ENCODE measurements around the gene FUNDC1.
"Not testable (repeated sequence)": the region's sequence is repeated elsewhere in the genome, so short reads cannot be mapped to it uniquely, and the experiment has no call there.

The FUNDC1 gene, protein sequence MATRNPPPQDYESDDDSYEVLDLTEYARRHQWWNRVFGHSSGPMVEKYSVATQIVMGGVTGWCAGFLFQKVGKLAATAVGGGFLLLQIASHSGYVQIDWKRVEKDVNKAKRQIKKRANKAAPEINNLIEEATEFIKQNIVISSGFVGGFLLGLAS

DNA sequence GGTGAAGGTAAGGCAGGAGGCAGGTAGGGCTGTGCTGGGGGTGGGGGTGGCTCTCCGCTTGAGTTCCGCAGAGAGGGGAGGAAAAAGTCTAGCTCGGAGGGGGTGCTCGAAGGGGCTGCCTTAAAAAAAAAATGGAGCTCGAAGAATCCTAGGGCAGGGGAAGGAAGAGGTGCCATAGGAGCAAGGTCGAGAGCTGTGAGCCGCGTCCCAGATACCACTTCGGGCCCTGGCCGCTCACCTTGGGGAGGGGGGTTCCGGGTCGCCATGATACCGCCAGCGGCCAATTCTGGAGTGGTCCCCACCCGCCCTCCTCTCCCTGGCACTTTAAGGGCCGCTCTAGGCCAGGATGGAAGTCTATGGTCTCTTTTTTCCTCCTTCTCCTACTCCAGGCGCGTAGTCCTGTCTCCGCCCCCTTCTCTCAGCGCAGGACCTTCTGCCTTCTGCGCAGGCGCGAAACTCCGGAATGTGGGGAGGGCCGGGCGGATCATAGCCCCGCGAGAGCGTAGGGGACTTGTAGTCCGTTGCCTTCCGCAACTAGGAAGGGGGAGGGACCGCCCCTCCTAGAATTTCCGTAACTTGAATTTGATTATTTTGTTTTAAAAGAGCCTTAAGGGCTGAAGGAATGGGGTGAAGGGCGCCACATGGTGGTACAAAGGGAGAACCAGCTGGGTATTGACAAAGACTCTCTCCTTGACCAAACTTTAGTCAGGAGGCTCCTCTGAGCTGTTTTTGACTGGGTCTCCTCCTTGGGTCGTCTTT, at the start of gene FUNDC1:
Gene FUNDC1 (minus strand): TSS at position 293 of the 759 bp plus-strand sequence. CDS start 27 bp downstream, at position 266.
- DNase-seq = peak; percentile 91

- no peak for DNase-seq
Measured at GRCh38 chrX:44585866-44586265, 43.2 kb upstream of the FUNDC1 start.

GRCh38 chrX:44580466-44580865, 37.8 kb upstream of the FUNDC1 start:
- no peak for DNase-seq

- no peak for DNase-seq
Measured at GRCh38 chrX:44572340-44572938, 29.8 kb upstream of the FUNDC1 start.

- no peak for DNase-seq
Measured at GRCh38 chrX:44570522-44570921, 27.9 kb upstream of the FUNDC1 start.

DNA sequence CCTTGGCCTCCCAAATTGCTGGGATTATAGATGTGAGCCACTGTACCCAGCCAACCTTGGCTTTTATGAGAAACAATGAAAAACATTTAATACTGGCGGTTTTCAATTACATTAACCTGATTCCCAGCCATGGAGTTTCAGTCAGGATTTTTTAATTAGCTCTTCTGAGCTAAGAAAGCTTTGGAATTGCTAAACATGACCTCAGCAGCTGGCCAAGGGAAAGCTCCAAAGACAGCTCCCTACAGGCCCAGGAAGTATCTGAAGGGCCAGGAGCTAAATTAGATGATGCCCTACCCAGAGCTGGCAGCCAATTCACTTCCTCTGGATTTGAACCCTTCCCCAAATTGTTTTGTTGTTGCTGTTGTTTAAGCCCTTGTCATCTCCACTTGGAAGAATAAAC, 26.5 kb upstream of the FUNDC1 start:
- DNase-seq = no peak

DNA sequence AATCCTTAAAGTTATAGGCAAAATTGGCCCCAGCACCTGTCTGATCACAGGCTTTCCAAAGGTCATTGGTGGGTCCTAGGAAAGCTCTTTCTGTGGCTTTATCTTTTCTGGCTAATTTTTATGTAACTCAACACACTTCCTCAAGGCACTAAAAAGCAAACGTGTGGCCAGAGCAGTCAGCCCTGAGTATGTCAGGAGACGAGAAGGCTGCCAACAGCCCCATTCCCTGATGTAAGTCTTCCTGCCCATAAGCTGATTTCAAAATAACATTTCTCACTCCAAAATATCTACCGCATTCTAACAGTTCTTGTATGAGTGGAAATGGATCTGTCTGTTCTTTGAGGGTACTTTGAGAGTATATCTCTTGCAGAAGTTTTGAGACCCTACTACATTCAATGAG, 25.5 kb upstream of the FUNDC1 start:
- no peak for DNase-seq

GRCh38 chrX:44561896-44562295, 19.2 kb upstream of the FUNDC1 start:
- not testable (repeated sequence) for DNase-seq

DNA sequence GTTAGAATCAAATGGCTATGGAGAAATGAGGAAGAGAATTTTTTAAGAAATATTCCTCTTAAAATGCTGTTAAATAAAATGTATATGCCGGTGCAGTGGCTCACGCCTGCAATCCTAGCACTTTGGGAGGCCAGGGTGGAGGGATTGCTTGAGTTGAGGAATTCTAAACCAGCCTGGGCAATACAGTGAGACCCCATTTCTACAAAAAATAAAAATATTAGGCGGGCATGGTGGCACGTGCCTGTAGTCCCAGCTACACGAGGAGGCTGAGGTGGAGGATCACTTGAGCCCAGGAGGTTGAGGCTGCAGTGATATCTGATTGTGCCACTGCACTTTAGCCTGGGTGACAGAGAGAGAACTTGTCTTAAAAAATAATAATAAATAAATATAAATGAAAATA, 7.9 kb upstream of the FUNDC1 start:
- DNase-seq = no peak

DNA sequence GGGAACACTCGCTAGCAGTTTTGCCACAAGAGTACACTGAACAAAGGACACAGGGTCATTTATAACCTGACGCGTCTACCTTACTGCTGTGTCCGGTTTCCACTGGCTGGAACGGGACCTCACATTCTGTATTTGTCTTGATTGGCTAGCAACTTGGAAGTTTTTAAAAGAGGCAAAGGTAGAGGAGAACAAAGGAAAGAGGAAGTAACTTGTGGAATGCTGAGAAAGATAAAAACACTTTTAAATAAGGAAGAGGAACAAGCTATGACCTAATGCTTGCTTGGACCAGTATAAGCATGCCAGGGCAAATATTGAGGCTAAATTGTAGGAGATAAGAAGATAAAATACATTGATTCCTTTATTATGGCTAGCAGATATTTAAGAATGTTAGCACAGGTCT, 2.8 kb upstream of the FUNDC1 start:
- not testable (repeated sequence) for DNase-seq

GRCh38 chrX:44544036-44544435, 1.4 kb upstream of the FUNDC1 start:
- no peak for DNase-seq

DNA sequence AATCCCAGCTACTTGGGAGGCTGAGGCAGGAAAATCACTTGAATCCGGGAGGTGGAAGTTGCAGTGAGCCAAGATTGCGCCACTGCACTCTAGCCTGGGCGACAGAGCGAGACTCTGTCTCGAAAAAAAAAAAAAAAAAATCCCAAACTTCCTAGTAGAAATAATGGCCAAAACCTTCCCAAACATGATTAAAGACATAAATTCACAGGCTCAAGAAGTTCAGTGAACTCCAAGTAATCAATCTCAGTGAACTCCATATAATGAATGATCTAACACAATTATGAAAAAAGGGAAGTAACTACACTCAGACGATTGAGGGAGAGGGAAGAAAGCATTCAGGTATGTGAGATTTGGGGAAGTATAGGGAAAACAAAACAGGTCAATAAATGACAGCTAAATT, 6.5 kb downstream of the FUNDC1 start:
- no peak for DNase-seq

DNA sequence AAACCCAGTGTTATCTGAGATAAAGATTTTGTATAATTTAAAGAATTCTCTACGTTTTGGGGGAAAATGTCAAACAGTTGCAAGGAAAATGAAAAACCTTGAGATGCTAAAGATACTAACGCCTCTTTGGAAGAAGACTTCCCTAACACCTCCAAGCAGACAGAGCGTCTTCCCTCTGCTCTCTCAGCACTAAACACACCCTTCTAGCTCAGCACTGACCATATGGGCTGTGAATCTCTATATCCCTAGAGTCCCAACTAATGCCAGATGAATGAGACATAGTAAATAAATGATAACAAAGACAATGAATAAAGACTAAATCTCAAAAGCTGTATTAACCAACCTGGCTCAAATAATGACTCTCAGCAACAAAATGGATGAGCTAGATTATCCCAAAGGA, 13.3 kb downstream of the FUNDC1 start:
- no peak for DNase-seq

GRCh38 chrX:44514272-44514671, 28.4 kb downstream of the FUNDC1 start:
- DNase-seq = no peak

DNA sequence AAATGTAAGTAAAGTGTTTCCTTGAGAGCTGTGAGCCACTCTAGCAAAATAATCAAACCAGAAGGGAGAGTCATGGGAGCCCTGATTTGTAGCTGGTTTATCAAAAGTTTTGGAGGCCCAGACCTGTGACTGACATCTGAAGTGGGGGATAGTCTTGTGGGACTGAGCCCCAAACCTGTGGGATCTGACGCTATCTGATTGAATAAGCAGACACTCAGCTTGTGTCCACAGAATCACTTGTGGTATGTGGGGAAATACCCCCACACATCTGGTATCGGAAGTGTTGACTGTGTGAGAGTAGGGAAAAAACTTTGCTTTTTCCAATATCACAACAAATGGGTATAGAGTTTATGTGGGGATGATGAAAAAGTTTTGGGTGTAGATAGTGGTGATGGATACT, 35.4 kb downstream of the FUNDC1 start:
- DNase-seq = no peak

- DNase-seq = no peak
Measured at GRCh38 chrX:44506678-44507077, 36.0 kb downstream of the FUNDC1 start.

DNA sequence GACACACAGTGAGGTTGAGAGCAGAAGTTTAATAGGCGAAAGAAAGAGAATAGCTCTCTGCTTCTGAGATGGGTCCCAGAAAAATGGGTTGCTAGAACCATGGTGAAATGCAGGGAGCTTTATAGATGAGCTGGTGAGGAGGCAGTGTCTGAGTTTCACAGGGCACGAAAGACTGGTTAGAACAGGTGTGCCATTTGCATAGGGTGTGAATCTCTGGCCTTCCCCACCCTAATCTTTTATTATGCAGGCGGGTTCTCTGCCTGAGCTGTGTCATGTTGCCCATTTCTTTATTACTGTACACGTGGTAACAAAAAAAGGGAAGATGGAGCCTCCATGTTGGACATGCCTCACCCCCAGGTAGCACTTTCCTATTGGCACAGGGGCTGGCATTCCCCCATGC, 39.1 kb downstream of the FUNDC1 start:
- no peak for DNase-seq

- DNase-seq = no peak
Measured at GRCh38 chrX:44495091-44495490, 47.6 kb downstream of the FUNDC1 start.

- DNase-seq = no peak
Measured at GRCh38 chrX:44494357-44494756, 48.3 kb downstream of the FUNDC1 start.

DNA sequence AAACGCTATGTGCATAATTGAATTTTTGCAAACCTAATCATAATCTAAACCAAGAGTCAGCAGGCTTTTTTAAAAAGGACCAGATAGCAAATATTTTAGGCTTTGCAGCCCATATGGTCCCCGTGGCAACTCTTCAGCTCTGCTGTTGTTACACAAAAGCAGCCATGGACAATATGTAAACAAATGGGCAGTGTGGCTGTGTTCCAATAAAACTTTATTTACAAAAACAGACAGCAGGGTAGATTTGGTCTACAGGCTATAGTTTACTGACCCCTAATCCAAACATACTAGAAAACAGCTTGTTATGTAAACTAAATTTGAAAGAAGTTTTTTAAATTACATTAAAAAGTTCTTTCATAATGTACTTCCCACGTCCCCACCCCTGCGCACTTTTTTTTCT, 53.1 kb downstream of the FUNDC1 start:
- no peak for DNase-seq

GRCh38 chrX:44484607-44485146, 58.0 kb downstream of the FUNDC1 start:
- DNase-seq = no peak

DNA sequence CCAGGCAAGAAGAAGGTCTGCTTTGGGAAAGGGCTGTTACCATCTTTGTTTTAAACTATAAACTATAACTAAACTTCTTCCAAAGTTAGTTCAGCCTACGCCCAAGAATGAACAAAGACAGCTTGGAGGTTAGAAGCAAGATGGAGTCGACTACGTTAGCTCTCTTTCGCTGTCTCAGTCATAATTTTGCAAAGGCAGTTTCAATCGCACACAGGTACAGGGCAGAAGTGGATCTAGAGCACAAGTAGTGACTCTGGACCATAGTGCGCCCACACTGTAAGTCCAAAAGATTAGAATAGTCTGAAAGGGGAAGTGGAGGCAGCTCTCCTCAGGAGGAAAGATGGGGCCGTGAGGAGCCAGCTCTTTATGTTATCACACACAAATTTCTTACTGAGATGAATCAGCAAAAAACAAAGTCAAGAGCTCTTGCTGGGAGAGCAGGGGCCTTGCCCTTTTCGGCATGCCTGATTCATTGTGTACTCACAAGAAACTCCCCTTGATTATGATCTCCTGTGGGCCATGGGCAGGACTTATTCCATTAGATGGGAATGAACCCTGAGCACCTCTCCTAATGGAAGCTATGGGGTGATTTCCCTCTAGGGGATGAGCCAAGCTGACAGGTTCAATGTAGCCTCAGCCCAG, 58.6 kb downstream of the FUNDC1 start:
- DNase-seq = no peak

DNA sequence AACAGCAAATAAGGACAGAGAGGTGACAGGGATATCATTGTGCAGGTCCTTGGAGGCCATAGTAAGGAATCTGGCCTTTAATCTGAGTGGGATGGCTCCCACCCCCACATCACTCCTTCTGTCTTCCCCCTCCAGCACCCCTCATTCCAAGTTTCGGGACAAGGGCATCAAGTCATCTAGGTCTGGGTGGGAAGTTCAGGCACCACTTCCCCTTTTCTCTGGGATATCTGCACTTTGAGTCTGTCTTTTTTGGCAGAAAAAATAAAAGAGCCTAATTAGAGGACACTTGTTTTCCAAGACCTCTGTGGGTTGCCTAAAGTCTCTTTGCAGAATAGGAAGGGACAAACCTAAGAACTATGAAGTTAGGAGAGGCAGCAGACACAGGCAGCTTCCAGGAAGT, 60.1 kb downstream of the FUNDC1 start:
- DNase-seq = no peak

- DNase-seq = no peak
Measured at GRCh38 chrX:44480591-44480990, 62.1 kb downstream of the FUNDC1 start.
